Dedifferentiated amniotic fluid mesenchymal stem cell (primary cell): ENCODE data around the gene NDUFB11.
"Not testable (repeated sequence)": the region's sequence is repeated elsewhere in the genome, so short reads cannot be mapped to it uniquely, and the experiment has no call there.

Experiments
- DNase-seq: peaks from one replicate; pipeline ENCODE4 v3.0.0-alpha.2; 2016; ENCODE audit errors: extremely low spot score

The NDUFB11 gene

GRCh38 chrX:47146121-47146935, 1.8 kb upstream of the NDUFB11 start:
- no peak for DNase-seq

DNA sequence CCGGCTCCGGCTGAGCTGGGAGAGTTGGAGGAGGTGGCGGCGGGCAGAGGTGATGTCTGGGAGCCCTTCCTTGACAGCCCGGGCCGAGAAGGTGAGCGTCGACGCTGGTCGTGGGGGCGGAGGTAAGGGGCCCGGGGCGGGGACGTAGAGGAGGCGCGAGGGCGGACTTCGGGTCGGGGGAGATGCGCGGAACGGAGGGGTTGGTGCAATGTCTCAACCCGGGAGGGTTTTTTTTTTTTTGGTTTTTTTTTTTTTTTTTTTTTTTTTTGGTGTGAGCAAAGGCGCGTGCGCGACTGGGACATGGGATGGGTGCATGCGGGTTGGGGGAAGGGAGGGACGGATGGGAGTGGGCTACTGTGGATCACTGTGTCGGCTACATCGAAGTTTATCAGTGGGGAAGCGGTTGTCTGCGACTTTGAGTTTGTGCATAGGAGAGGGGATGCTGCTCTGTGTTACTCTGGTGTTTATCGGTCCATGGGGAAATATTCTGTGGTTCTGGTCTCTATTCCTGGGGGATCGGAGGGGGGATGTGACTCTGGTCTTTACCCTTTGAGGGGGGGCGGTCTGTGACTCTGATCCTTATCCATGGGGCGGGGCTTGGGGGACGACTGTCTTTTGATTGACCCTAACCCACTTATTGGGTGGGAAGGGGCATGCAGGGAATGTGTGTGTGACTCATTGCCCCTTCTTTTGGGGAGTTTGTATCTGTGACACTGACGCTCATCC, 1.1 kb upstream of the NDUFB11 start:
- no peak for DNase-seq

GRCh38 chrX:47143894-47144625, 442 bp downstream of the NDUFB11 start:
- no peak for DNase-seq

GRCh38 chrX:47138171-47138570, 6.3 kb downstream of the NDUFB11 start:
- DNase-seq = no peak

- not testable (repeated sequence) for DNase-seq
These were observed 8.9 kb downstream of the NDUFB11 start for GRCh38 chrX:47135650-47136049.

GRCh38 chrX:47133493-47133892, 11.0 kb downstream of the NDUFB11 start:
- DNase-seq = no peak

- DNase-seq = no peak
These were observed 14.6 kb downstream of the NDUFB11 start for GRCh38 chrX:47129899-47130358.

DNA sequence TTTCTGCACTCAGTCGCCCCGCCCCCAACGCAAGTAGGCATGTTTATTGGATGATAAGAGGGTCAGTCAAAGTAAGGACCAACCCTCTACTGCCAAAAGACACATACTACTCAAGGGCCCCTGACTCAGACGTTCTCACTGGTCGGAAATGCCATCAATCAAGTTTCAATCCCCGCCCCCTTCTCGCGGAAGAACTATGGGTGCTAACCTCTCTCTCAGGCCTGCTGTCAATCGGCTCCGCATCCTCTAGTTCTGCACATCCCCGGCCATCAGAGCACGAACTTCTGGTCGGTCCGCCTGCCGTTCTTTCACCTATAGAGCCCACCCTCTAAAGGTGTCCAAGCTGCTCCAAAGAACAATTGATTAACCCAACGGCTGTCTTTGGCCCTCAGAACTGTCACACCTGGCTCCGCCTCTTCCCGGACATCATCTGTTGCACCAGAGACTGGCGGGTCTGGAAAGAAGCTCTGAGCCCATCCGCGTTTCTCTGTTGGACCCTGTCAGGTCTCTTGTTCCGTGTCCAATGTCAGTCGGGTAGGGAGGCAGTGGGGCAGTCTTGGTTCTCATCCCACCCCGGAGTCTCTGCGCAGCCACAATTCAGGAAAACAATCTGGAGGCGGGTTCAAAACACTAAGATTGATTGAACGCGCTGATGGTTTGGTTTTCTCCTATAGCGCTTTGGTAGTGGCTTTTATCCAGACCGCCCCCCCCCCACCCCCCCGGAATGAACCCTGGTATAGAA, 15.2 kb downstream of the NDUFB11 start:
- peak; percentile 95 for DNase-seq

- DNase-seq = not testable (repeated sequence)
These were observed 20.0 kb downstream of the NDUFB11 start for GRCh38 chrX:47124466-47124865.

- not testable (repeated sequence) for DNase-seq
These were observed 27.9 kb downstream of the NDUFB11 start for GRCh38 chrX:47116551-47117110.

DNA sequence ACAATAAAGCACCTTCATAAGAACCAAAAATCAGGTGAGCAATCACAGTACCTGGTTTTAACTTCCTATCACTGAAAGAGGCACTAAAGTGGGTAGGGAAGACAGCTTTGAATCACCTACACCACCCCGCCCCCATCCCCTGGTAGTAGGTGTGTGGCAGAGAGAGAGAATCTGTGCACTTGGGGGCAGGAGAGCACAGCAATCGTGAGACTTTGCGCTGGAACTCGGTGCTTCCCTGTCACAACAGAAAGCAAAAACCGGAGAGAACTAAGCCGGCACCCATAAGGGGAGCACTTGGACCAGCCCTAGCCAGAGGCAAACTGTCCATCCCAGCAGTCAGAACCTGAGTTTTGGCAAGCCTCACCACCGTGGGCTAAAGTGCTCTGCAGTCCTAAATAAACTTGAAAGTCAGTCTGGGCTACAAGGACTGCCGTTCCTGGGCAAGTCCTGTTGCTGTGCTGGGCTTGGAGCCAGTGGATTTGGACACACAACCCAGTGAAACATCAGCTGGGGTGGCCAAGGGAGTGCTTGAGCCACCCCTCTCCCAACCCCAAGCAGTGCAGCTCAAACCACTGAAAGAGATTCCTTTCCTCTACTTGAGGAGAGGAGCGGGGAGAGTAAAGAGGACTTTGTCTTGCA, 32.1 kb downstream of the NDUFB11 start:
- DNase-seq = no peak

DNA sequence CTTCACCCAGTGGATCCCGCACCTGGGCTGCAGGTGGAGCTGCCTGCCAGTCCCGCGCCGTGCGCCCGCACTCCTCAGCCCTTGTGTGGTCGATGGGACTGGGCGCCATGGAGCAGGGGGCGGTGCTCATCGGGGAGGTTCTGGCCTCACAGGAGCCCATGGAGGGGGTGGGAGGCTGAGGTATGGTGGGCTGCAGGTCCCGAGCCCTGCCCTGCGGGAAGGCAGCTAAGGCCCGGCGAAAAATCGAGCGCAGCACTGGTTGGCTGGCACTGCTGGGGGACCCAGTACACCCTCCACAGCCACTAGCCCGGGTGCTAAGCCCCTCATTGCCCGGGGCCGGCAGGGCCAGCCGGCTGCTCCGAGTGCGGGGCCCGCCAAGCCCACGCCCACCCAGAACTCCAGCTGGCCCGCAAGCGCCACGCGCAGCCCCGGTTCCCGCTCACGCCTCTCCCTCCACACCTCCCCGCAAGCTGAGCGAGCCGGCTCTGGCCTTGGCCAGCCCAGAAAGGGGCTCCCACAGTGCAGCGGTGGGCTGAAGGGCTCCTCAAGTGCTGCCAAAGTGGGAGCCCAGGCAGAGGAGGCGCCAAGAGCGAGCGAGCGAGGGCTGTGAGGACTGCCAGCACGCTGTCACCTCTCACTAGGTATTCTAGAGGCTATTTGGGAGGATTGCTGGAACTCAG, 33.4 kb downstream of the NDUFB11 start:
- DNase-seq = not testable (repeated sequence)

GRCh38 chrX:47101206-47101605, 43.3 kb downstream of the NDUFB11 start:
- no peak for DNase-seq

GRCh38 chrX:47098338-47099094, 46.0 kb downstream of the NDUFB11 start:
- DNase-seq = no peak

- no peak for DNase-seq
These were observed 47.5 kb downstream of the NDUFB11 start for GRCh38 chrX:47097018-47097417.

- DNase-seq = no peak
These were observed 50.6 kb downstream of the NDUFB11 start for GRCh38 chrX:47093860-47094259.

GRCh38 chrX:47093248-47093647, 51.3 kb downstream of the NDUFB11 start:
- DNase-seq = peak; percentile 48
